Thyroid gland (tissue), 4 donors: ENCODE results near the gene CD1C. TPM values are rescaled to one million over a fixed set of nuclear protein-coding genes. Genes with fewer than 3 reads are reported as not detected.
"Not testable (repeated sequence)": the region's sequence is repeated elsewhere in the genome, so short reads cannot be mapped to it uniquely, and the experiment has no call there.

Source experiments
- DNase-seq, 2 donors: peaks; one replicate each; pipeline ENCODE4 v3.0.0-alpha.2; 2019
- H3K27ac ChIP-seq, 3 donors: fragments of 200-600 bp; sonication (generic); 1 replicate in 2 of 3; 2 replicates in 1 of 3; pipeline ENCODE4 v1.5.1; 2016 to 2019; ENCODE audit warnings: mild to moderate bottlenecking in 1 of 3, moderate library complexity in 1 of 3
- H3K27me3 ChIP-seq: fragments of 200-600 bp; sonication (generic); one replicate; pipeline ENCODE4 v1.5.1; 2019
- H3K36me3 ChIP-seq, 2 donors: fragments of 200-600 bp; sonication (generic); one replicate each; pipeline ENCODE4 v1.5.1; 2016 to 2019
- H3K4me1 ChIP-seq, 2 donors: fragments of 200-600 bp; sonication (generic); one replicate each; pipeline ENCODE4 v1.5.1; 2017 to 2019
- H3K4me3 ChIP-seq, 3 donors: fragments of 200-600 bp; sonication (generic); replicated peaks in 1 of 3; 1 replicate in 2 of 3; 2 replicates in 1 of 3; pipeline ENCODE4 v1.5.1; 2016; ENCODE audit warnings: mild to moderate bottlenecking in 1 of 3
- H3K9me3 ChIP-seq: fragments of 200-600 bp; sonication (generic); one replicate; pipeline ENCODE4 v1.5.1; 2017
- CTCF ChIP-seq, 6 experiments: fragments of 200-600 bp in 3 of 6; fragments of 450-650 bp in 3 of 6; sonication (generic) in 3 of 6; IDR thresholded peaks; one replicate each; pipeline ENCODE4 v1.5.1; 2016 to 2019; ENCODE audit warnings: antibody characterized with exemption in 6 of 6, mild to moderate bottlenecking in 2 of 6, inconsistent platforms in 1 of 6, moderate library complexity in 1 of 6
- POLR2A ChIP-seq, 2 donors: fragments of 450-650 bp; IDR thresholded peaks; one replicate each; pipeline ENCODE4 v1.6.1; 2017; ENCODE audit warnings: antibody characterized with exemption in 2 of 2, mild to moderate bottlenecking in 2 of 2, moderate library complexity in 1 of 2
- WGBS, 2 donors: methylation state at CpG; one replicate each; pipeline ENCODE4 v1.1.5; 2017; 5-methylcytosine and 5-hydroxymethylcytosine counted together
- intact Hi-C: fragments of 100-400 bp; cut with DNase I; formaldehyde crosslinking; loops from one replicate; pipeline ENCODE4 v1.15.1; 2023
- total RNA-seq, 4 donors: library from RNA; depleted of rRNA; stranded (reverse); fragments of >200 nt; gene quantifications; one replicate each; pipeline ENCODE4 v1.2.3, GENCODE V29; 2016

Gene CD1C
- total RNA-seq, 4 donors from 2014 or later, result not detected

- no peak overlapping the region for H3K4me3 ChIP-seq
- WGBS, 2 donors, result 32 to 48% methylated on average over 5 of the region's 5 CpGs
- no peaks in the 10 kb centered on the region for H3K36me3 ChIP-seq
- no peaks in the 10 kb centered on the region for H3K9me3 ChIP-seq
- H3K27me3 ChIP-seq, result no peaks in the 10 kb centered on the region
- DNase-seq, result no peak
- TF ChIP-seq CTCF (IDR thresholded peaks at IDR 0.05) (no peak), POLR2A (IDR thresholded peaks at IDR 0.05) (no peak)
- intact Hi-C loops, result no loop called here
- no peak overlapping the region for H3K27ac ChIP-seq
- no peaks in the 10 kb centered on the region for H3K4me1 ChIP-seq
Observed at GRCh38 chr1:158274797-158275196, 14.9 kb upstream of the CD1C start.

GRCh38 chr1:158282421-158282820 lies 7.3 kb upstream of the CD1C start:
- H3K9me3 ChIP-seq, H3K4me3 ChIP-seq, DNase-seq, H3K27ac ChIP-seq, H3K36me3 ChIP-seq, H3K4me1 ChIP-seq, intact Hi-C loops, H3K27me3 ChIP-seq: not testable (repeated sequence)
- WGBS, 2 donors, result 69 to 78% methylated on average over 2 of the region's 2 CpGs

GRCh38 chr1:158283965-158284364 lies 5.8 kb upstream of the CD1C start:
- TF ChIP-seq CTCF (IDR thresholded peaks at IDR 0.05) (no peak), POLR2A (IDR thresholded peaks at IDR 0.05) (no peak)
- 62 to 67% methylated on average over 2 of the region's 2 CpGs for whole genome bisulfite sequencing, 2 donors

GRCh38 chr1:158285756-158286241 lies 3.9 kb upstream of the CD1C start:
- Histone ChIP-seq H3K4me3 (no peak overlapping the region), H3K36me3 (no peaks in the 10 kb centered on the region), H3K27ac (no peak overlapping the region), H3K27me3 (no peaks in the 10 kb centered on the region), H3K4me1 (no peaks in the 10 kb centered on the region), H3K9me3 (no peaks in the 10 kb centered on the region)
- intact Hi-C loops, result no loop called here
- DNase-seq, result peak in 1 of 2 donors; percentile 6
- TF ChIP-seq CTCF (IDR thresholded peaks at IDR 0.05) (no peak), POLR2A (IDR thresholded peaks at IDR 0.05) (no peak)
- 46 to 60% methylated on average over 7 of the region's 7 CpGs for WGBS, 2 donors

More at GRCh38 chr1:158283965-158284364, 5.8 kb upstream of the CD1C start:
- intact Hi-C loops, result no loop called here
- H3K4me3 ChIP-seq, result no peak overlapping the region
- H3K36me3 ChIP-seq, result no peaks in the 10 kb centered on the region
- no peak for DNase-seq
- H3K9me3 ChIP-seq, result no peaks in the 10 kb centered on the region
- no peaks in the 10 kb centered on the region for H3K4me1 ChIP-seq
- no peaks in the 10 kb centered on the region for H3K27me3 ChIP-seq
- no peak overlapping the region for H3K27ac ChIP-seq

- no peak overlapping the region for H3K27ac ChIP-seq
- TF ChIP-seq POLR2A (IDR thresholded peaks at IDR 0.05) (no peak), CTCF (IDR thresholded peaks at IDR 0.05) (no peak)
- H3K9me3 ChIP-seq, result no peaks in the 10 kb centered on the region
- no peak overlapping the region for H3K4me3 ChIP-seq
- no peaks in the 10 kb centered on the region for H3K4me1 ChIP-seq
- DNase-seq, result no peak
- intact Hi-C loops, result no loop called here
- H3K36me3 ChIP-seq, result no peaks in the 10 kb centered on the region
- 80% methylated on average over 4 of the region's 4 CpGs for WGBS, 2 donors
- H3K27me3 ChIP-seq, result no peaks in the 10 kb centered on the region
Observed at GRCh38 chr1:158286487-158286886, 3.2 kb upstream of the CD1C start.

- H3K36me3 ChIP-seq, result no peaks in the 10 kb centered on the region
- H3K4me3 ChIP-seq, result no peak overlapping the region
- intact Hi-C loops, result no loop called here
- WGBS, 2 donors, result 81 to 94% methylated on average over 1 of the region's 1 CpG
- H3K27ac ChIP-seq, result no peak overlapping the region
- no peak for TF ChIP-seq POLR2A (IDR thresholded peaks at IDR 0.05)
- H3K4me1 ChIP-seq, result no peaks in the 10 kb centered on the region
- no peaks in the 10 kb centered on the region for H3K9me3 ChIP-seq
- DNase-seq, result no peak
- no peaks in the 10 kb centered on the region for H3K27me3 ChIP-seq
Observed at GRCh38 chr1:158286941-158287346, 2.8 kb upstream of the CD1C start.
